NCI-H1092 treated with DMSO at 0.1 percent for 48 hours (cell line): ENCODE results near the gene PCYT1B.
"Not testable (repeated sequence)": the region's sequence is repeated elsewhere in the genome, so short reads cannot be mapped to it uniquely, and the experiment has no call there.

Source experiments
- DNase-seq: peaks from one replicate; lab custom pipeline; 2025; lab: John Stamatoyannopoulos, UW

The PCYT1B gene

GRCh38 chrX:24646006-24646405, 1.1 kb downstream of the PCYT1B start:
- no peak for DNase-seq

GRCh38 chrX:24643116-24643515, 4.0 kb downstream of the PCYT1B start:
- no peak for DNase-seq

- no peak for DNase-seq
Observed at GRCh38 chrX:24629701-24630100, 17.4 kb downstream of the PCYT1B start.

- peak; percentile 28 for DNase-seq
Observed at GRCh38 chrX:24619647-24620046, 27.5 kb downstream of the PCYT1B start.

GRCh38 chrX:24610516-24610915, 36.6 kb downstream of the PCYT1B start:
- no peak for DNase-seq

GRCh38 chrX:24607616-24608015, 39.5 kb downstream of the PCYT1B start:
- no peak for DNase-seq

- DNase-seq = not testable (repeated sequence)
Observed at GRCh38 chrX:24605941-24606340, 41.2 kb downstream of the PCYT1B start.

GRCh38 chrX:24603191-24603590, 44.0 kb downstream of the PCYT1B start:
- no peak for DNase-seq

- no peak for DNase-seq
Observed at GRCh38 chrX:24601858-24602257, 45.3 kb downstream of the PCYT1B start.

GRCh38 chrX:24594501-24594900, 52.6 kb downstream of the PCYT1B start:
- DNase-seq = no peak

GRCh38 chrX:24590111-24590510, 57.0 kb downstream of the PCYT1B start:
- DNase-seq = no peak

- no peak for DNase-seq
Observed at GRCh38 chrX:24577091-24577490, 70.1 kb downstream of the PCYT1B start.

- no peak for DNase-seq
Observed at GRCh38 chrX:24575496-24575895, 71.7 kb downstream of the PCYT1B start.

GRCh38 chrX:24574743-24575142, 72.4 kb downstream of the PCYT1B start:
- no peak for DNase-seq

- no peak for DNase-seq
Observed at GRCh38 chrX:24567169-24567568, 80.0 kb downstream of the PCYT1B start.

GRCh38 chrX:24566240-24566639, 80.9 kb downstream of the PCYT1B start:
- DNase-seq = no peak

- DNase-seq = no peak
Observed at GRCh38 chrX:24563291-24564010, 83.7 kb downstream of the PCYT1B start.

GRCh38 chrX:24561121-24561520, 86.0 kb downstream of the PCYT1B start:
- no peak for DNase-seq

GRCh38 chrX:24553011-24553410, 94.1 kb downstream of the PCYT1B start:
- DNase-seq = no peak

- DNase-seq = no peak
Observed at GRCh38 chrX:24550166-24550565, 97.0 kb downstream of the PCYT1B start.

- no peak for DNase-seq
Observed at GRCh38 chrX:24547961-24548360, 99.2 kb downstream of the PCYT1B start.

GRCh38 chrX:24542756-24543155, 104.4 kb downstream of the PCYT1B start:
- DNase-seq = no peak

- DNase-seq = no peak
Observed at GRCh38 chrX:24536551-24536950, 110.6 kb downstream of the PCYT1B start.

GRCh38 chrX:24528605-24529004, 118.5 kb downstream of the PCYT1B start:
- DNase-seq = no peak
